HG02588 (cell line): ENCODE results near the gene NMRAL1.

ENCODE experiments used
- ATAC-seq: cut with Tn5 transposase; IDR thresholded peaks from one replicate; pipeline ENCODE4 v1.9.1; 2021; ENCODE audit warnings: mild to moderate bottlenecking, moderate library complexity; ENCODE audit not compliant: unreplicated experiment

NMRAL1 gene

DNA sequence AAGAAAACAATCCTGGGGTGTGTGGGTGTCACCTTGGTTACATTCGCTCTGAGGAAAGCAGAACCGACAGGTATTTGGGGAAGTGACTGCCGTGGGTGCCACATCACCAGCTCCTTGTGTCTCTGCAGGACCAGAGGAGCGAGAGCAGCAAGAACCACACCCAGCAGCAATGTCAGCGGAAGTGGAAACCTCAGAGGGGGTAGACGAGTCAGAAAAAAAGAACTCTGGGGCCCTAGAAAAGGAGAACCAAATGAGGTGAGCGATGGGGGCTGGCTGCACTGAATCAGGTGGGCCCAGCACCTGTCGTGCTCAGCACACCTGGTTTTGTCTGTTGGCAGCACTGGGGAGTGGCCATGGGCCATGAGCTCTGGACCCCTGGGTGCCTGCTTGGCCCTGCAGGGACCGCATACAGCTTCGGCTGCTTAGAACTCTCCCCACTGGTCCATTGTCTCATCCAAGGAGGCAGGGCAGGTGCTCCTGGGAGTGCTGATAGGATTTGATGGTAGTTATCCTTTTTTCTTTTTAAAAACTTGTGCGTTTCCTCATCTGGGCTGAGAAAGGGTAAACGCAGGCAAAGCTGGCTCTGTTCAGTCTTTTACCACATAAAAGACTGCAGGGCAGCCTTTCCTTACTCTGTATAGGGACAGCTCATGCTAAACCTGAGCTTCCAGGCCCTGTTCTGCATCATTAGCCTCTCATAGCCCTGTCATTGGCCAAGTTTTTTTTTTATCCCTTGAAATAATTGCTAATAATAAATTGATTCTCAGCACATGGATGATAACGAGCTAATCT, 31.1 kb upstream of the NMRAL1 start:
- peak; percentile 64 for ATAC-seq

DNA sequence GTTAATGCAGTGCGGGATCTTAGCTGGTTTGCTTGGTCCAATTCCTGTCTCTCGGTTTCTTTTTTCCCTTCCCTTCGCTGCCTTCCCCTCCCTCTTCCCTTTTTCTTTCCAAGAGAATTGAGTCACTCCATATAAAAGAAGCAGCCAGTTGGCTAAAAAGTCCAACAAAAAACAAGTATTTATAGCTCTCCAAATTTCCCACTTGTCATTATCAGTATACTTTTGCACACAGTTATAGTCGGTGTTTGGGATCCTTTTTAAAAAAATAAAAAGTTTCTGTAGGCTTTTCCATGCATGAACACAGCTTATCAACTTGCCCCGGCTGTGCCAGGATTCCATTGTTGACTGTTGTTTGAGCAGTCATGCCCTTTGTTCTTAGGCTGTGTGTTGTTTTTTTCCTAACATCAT, 26.6 kb upstream of the NMRAL1 start:
- no peak for ATAC-seq

DNA sequence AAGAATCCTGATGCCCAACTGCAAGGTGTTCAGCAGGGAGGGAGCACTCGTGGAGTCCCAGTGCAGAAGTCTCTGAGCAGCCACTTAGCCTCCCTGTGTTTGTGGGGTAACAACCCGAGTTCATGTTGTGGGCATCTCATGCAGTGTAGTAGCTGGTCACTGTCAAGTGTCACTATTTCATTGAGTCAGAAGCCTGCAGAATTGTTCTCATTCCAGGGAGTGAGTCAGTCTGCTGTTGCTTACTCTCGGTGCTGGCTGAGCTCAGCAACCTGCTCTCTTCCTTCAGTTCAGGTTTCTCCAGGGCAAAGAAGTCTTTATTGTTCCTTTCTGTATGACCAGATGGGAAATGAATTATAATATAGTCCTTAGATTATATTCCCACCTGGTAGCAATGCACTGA, 25.8 kb upstream of the NMRAL1 start:
- ATAC-seq, result no peak

DNA sequence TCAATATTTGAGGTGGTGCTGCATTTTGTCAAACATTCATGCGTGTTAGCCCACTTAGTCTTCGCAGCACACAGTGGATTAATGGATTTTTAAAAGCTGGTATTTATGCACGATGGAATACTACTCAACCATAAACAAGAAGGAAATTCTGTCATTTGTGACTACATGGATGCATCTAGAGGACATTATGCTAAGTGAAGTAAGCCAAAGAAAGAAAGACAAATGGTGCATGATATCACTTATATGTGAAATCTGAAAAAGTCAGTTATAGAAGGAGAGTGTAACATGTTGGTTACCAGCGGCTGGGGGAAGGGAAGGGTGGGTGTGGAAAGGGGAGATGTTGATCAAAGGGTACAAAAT, 24.8 kb upstream of the NMRAL1 start:
- no peak for ATAC-seq

DNA sequence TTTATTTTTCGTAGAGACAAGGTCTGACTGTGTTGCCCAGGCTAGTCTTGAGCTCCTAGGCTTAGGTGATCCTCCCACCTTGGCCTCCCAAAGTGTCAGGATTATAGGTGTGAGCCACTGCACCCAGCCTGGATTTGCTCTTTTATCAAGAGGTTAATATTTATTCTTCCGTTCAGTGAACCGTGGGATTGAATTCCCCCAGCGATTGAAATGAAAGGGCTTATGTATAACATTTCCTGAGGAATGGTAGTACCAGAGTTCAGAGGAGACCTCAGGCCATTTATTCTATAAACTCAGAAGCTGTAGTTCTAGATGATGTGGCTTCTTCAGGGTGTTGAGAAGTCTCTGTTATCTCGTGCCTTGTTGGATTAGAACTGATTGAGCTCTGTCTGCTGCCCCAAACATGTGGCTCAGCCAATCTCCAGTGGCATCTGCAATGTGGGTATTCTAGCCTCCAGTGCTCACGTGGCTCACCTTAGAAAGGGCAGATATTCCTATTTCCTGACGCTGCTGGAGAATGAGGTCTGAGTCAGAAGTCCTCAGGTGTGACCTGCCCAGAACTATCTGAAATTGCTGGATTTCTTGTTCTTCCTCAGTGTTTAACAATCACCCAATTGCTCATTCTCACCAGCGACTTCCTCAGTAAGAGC, 24.2 kb upstream of the NMRAL1 start:
- no peak for ATAC-seq

DNA sequence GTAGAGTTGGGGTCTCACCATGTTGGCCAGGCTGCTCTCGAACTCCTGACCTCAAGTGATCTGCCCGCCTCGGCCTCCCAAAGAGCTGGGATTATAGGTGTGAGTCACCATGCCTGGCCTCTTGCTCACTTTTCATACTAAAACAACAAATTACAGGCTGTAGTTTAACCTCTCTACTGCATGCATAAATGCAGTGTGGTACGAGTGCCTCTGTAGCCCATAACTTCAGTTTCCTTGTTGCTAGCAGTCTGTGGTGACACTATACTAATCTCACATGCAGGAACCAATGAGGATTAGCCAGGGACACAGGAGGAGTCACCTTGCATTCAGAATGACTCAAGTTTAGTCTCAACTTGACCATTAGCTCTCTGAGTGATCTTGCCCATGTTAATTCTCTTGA, 21.9 kb upstream of the NMRAL1 start:
- no peak for ATAC-seq

DNA sequence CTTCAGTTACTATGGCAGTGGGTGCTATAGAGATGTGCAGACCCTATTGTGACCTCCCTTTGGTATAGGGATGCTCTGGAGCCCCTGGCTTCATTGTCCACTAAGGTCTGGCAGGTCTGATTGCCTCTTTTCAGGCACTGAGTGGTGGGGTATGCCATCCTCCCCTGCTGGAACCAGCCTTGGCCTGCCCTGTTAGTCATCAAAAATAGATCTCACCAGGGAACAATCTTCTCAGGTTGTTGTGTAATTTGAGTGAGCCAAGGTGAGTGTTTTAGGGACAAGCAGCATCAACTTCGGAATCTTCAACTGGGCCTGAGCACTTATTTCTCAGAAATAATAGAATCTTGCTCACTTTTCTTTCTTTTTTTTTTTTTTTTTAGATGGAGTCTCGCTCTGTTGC, 21.3 kb upstream of the NMRAL1 start:
- ATAC-seq, result no peak

DNA sequence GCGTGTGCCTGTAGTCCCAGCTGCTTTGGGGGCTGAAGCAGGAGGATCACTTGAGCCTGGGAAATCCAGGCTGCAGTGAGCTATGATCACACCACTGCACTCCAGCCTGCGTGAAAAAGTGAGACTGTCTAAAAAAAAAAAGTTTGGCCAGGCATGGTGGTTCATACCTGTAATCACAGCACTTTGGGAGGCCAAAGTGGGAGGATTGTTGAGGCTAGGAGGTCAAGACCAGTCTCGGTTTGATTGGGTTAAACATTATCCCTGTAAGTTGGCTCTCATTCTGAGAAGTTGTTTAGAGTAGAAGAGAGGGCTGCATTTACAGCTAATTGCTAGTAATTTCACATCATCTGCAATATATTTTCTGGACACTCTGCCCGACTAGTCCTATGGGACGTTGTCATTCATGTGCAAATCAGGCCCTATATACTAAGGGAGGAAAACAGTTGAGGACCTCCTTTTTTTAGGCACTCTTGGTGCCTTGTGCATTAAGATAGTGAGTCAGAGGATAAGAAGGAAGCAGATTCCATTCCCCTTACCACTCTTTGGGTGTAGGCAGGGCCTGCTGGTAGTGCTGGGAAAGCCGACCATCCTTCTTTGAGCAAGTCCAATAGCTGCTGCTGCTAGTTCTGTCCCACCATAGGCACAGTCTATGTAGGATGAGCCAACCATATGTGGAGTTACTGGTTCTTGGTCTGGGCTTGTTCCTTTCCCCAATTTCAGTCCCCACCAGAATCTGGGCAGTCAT, 20.5 kb upstream of the NMRAL1 start:
- no peak for ATAC-seq

DNA sequence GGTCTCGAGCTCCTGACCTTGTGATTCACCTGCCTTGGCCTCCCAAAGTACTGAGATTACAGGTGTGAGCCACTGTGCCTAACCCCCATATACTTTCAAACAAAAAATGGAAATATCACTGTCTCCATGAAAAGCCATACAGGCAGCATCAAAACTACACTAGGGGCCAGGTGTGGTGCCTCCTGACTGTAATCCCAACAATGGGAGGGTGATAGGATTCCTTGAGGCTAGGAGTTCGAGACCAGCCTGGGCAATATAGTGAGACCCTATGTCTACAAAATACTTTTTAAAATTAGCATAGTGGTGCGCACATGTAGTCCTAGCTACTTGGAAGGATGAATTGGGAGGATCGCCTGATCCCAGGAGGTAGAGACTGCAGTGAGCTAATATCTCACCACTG, 17.5 kb upstream of the NMRAL1 start:
- no peak for ATAC-seq

DNA sequence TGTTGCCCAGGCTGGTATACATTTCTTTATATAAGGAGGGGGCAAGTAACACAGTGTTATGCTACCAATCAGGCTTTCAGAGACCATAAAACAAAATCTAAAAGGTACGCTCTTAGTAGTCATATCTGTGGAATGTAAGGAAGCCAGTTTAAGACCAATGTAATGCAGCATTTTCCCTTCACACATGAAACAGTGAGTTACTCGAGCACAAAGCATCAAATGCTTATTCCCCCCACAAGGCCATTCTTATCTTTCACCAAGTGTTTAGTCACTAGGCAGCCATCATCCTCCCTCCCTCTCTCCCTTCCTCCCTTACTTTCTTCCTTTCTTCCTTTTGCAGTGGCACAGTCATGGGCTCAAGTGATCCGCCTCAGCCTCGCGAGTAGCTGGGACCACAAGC, 14.6 kb upstream of the NMRAL1 start:
- ATAC-seq, result no peak

DNA sequence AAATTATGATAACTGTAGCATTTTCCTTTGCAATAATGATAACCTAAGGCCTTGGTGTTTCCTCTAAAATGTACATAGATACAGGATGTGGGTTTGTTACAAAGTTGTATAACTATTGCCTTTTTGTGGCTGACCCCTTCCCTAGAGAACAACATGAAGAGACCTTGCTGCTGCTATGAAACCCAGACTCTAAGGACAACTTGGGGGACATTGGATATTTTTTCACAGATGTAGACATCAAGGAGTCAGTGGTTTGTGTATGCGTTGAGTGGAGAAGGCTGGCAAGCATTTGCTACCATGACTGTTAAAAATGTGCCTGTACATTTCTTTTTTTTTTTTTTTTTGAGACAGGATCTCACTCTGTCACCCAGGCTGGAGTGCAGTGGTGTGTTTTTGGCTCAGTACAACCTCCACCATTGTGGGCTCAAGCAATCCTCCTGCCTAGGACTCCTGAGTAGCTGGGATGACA, 14.1 kb upstream of the NMRAL1 start:
- no peak for ATAC-seq

DNA sequence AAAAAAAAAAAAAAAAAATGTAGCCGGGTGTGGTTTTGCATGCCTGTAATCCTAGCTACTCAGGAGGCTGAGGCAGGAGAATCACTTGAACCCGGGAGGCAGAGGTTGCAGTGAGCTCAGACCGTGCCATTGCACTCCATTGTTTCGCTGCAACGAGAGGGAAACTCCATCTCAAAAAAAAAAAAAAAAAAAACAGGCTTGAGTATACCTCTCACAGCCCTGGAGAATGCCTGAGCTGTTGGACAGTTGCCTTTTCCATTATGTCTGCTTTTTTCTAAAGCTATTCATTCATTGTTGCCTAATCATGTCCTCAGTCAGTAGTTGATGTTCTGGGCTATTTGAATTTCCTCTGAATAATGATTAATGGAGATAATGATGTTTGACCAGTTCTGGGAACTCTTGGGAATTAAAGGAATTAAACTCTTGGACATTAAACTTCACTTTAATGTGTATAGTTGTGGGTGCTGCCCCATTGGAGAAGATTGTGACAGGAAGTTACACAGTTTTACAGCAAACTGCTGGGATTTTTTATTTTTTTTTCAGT, 13.6 kb upstream of the NMRAL1 start:
- no peak for ATAC-seq

DNA sequence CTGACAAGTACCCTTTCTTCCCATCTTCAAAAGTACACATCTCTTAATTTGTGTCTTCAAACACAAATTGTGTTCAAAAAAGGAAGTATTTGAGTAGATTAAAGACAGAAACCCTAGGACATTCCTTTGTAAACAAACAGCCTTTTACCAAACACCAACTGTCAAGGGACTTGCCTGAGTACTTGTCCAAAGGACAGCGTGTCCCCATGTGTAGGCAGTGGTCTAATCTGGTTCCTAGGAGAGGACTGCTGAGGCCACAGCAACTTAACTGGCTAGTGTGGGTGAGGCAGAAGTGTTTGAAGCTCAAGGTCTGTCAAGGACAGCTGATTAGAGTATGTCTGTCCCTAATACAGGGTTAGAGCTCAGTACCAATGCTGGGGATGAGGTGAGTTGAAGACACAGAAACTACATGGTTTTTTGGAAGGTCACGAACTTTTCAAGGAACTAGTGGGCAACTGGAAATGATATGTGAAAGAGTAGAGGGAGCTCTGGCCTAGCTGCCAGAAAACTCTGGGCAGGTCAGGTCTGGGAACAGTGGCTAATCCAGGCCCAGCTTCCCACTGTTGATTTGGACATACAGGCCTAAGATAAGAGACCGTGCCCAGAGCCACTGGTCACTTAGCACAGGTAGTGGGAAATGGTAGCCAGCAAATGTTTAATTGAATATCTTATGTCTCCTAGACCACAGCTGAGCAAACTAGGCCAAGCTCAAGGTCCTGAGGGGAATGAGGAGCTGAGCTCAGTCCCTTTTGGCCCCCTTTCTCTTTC, 11.9 kb upstream of the NMRAL1 start:
- no peak for ATAC-seq

DNA sequence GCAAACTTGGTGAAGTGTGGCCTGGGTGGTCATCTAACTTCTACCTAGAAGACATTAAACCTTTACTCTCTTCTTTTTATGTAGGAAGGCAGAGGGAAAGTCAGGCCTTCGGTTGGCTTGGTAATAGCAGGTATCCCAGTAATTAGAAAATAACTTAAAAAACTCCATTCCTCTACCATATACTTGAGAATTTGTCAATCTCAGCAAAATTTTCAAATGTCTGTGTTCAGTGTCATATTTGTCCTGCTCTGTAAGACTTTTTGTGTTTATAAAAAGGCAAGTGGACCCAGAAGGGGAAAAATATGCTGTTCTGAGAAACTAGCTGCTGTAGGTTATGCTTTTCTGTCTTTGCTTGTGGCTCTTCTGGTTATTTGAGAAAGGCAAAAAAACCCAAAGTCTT, 7.5 kb upstream of the NMRAL1 start:
- ATAC-seq, result no peak

DNA sequence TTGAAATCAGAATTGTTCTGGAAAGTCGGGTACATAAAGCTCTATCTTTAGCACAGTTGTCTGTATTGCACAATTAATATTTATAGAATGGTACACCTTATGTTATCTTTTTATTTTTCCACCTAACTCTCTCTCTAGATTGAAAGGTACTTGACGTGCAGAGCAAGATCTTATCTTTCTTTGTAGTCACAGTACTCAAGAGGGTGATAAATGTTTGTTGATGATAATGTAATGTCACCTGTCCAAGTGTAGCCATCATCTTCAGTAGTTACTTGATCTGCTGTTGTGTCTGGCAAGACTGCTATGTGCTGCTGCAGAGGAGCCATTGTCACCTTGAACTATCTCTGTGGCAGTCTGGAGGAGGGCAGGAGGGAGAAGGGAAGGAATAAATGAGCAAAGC, 7.1 kb upstream of the NMRAL1 start:
- ATAC-seq, result no peak

DNA sequence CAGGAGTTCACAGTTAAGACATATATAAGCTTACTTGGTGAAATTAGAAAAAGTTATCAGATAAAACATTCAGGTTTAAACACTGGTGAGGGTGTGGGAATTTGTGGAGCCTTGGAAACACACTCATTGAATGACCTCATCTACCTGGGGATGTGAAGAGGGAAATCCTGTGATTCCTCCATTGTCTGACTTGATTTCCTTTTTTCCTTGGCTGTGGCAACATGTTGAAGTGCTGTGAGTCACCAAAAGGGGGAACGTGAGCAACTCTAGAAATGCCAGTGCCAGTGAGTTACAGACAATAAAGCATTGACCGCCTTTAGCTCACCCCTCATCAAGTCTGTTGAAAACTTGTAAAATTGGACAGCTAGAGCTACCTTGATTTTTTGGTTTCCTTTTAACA, 3.5 kb upstream of the NMRAL1 start:
- ATAC-seq, result no peak

DNA sequence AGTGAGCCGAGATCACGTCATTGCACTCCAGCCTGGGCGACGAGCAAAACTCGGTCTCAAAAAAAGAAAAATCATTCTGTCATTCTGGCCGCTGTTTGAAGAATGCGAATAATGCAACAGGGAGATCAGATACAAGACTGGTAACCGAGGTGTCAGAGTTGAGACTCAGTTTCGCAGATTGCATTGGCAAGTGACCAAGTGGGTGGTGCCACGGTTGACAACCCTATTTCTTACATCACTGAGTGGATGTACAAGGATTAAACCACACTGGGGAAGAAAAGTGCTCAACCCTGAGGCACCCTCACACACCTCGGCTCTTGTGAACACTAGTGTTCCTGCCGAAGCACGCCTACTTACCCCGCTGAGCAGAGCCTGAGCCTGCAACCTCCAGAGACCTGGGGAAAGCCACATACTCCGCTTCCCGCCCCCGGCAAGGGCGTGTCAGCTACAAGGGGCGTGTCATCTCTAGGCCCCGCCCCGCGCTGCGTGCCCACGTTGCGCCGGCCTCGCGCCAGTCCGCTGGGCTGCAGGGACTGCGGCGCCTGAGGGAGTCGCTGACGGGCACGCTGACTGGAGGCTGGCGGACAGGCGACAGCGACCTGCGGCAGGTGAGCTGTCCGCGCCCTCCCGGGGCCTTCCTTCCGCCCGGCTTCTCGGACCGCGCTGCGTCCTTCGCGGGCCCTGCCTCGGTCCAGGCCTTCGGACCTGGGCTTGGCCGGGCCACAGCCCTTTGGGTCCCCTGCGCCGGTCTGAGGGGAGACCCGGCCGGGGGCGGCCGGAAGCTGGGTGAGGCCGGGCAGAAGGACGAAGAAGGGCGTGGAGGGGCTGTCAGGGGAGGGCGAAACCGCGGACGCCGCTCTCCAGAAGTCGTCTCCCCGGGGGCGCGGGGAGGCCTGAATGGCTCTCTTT, 1.7 kb upstream of the NMRAL1 start, which contains the start of gene HMOX2:
TSS of gene HMOX2 (plus strand) at position 519 of the 909 bp plus-strand sequence. CDS start 29,127 bp downstream, outside the sequence.
- peak; percentile 87 for ATAC-seq

DNA sequence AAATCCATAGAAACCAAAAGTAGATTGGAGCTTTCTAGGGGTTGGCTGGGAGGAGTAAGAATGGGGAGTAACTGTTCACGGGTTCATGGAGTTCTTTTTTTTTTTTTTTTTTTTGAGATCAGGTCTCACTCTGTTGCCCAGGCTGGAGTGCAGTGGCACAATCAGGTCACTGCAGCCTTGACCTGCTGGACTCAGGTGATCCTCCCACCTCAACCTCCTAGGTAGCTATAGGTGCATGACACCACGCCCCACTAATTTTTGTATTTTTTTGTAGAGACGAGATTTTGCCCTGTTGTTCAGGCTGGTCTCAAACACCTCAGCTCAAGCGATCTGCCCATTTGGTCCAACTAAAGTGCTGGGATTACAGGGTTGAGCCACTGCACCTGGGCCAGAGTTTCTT, 1.5 kb downstream of the NMRAL1 start:
- no peak for ATAC-seq

DNA sequence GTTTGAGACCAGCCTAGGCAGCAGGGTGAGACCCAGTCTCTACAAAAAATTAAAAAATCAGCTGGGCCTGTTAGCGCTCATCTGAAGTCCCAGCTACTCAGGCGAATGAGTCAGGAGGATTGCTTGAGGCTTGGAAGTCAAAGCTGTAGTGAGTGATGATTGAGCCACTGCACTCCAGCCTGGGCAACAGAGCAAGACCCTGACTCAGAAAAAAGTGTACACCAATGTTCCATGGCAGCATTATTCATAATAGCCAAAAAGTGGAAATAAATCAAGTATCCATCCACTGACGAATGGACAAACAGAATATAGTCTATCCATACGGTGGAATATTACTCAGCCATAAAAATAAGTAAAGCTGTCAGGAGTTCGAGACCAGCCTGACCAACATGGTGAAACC, 2.6 kb downstream of the NMRAL1 start:
- ATAC-seq, result no peak

DNA sequence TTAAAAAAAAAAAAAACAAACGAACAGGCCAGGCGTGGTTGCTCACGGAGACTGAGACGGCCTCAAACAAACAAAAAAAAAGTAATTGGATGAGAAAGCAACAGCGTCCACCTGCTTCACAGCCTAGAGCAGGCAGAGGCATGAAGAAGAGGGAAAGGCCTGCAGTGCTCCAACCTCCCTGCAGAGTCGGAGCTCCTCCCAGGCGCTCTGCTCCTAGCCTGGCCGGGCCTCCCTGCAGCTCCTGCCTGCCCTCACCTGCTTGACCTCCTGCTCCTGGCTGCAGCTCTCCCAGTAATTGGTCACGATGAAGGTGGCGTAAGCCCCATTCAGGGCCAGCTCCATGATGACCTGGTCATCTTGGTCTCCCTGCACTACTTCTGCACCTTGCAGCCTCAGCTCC, 5.5 kb downstream of the NMRAL1 start:
- no peak for ATAC-seq
